ENCODE data around the gene RHOA. TPM values are rescaled to one million over a fixed set of nuclear protein-coding genes. Genes with fewer than 3 reads are reported as not detected.
A peak's percentile ranks its signal among the peaks of the same experiment; 100 is the strongest.

The RHOA gene
- total and polyA plus RNA-seq, 4 donors = 144 to 169 (median 160) TPM

DNA sequence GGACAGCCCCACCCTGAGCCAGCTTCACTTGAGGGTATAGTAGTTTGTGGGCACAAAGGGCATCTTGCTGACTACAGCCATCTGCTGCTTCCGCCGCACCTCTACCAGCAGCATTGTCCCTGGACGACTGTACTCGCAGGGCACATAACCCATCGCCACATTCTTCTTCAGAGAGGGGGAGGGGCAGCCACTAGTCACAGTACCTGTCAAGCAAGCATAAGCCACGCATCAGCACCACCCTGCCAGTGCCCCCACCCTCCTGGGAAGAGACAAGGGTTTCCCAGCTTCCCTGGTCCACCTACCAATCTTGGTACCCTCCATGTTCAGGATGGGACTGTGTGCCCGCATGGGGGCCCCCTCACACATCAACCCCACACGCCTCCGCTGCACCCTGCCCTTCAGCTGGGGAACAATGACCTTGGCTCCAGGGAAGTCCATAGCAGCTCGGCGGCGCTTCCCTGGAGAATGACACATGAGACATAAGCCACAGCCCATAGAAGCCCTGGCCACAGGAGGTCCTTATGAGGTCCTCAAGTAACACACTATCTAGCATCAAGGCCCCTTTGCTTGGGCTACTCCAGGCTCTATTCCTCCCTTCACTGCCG, 5.8 kb upstream of the RHOA start (continued):
- TF ChIP-seq, protein P1, sequence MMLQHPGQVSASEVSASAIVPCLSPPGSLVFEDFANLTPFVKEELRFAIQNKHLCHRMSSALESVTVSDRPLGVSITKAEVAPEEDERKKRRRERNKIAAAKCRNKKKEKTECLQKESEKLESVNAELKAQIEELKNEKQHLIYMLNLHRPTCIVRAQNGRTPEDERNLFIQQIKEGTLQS (IDR thresholded peaks at IDR 0.05) = no peak

DNA sequence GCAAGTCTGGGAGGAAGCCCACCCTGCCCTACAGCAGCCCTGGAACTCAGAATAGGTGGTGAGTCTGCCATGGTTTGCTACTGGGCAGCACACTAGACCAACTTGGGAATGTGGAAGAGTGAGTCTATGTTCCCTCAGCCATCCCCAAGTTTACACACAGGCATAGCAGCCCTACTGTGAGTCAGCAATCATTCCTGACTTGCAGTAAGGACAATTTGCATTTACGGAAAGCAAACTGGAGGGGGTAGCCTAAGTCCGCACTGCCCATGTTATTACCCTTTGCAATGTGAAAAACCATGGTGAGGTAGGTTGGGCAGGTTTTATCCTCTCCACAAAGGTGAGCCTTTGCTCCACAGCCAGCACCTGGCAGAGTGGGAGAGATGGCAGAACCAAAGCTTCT, 5.1 kb upstream of the RHOA start:
- Histone ChIP-seq H3K9me3 (ENCODE audit: control insufficient read depth in 4 of 4, low read length in 3 of 4) (no peaks in the 10 kb centered on the region), H3K27ac (ENCODE audit: low read depth in 1 of 2, low read length in 2 of 2) (no peak overlapping the region), H3K4me1 (ENCODE audit: control insufficient read depth in 4 of 4, insufficient read depth in 4 of 4, low read length in 3 of 4) (peaks cover 4 to 33% (median 21%) of the 10 kb centered on the region in 4 donors), H3K9ac (ENCODE audit: low read depth in 1 of 2, low read length in 2 of 2) (no peak overlapping the region), H3K27me3 (ENCODE audit: control insufficient read depth in 4 of 4, insufficient read depth in 4 of 4, low read length in 3 of 4) (no peaks in the 10 kb centered on the region), H3K36me3 (ENCODE audit: control insufficient read depth in 4 of 4, insufficient read depth in 3 of 4, low read depth in 1 of 4, low read length in 3 of 4) (peaks cover 0 to 14% (median 2%) of the 10 kb centered on the region in 4 donors), H3K4me3 (ENCODE audit: low read depth in 1 of 3, low read length in 3 of 3) (no peak overlapping the region)
- TF ChIP-seq HNF4A (conservative IDR thresholded peaks at IDR 0.05) (no peak), FOXA1 (IDR thresholded peaks at IDR 0.05) (no peak), JUND (IDR thresholded peaks at IDR 0.05) (no peak), FOXA2 (IDR thresholded peaks at IDR 0.05) (no peak), GABPA (IDR thresholded peaks at IDR 0.05 in 1 of 2, conservative IDR thresholded peaks at IDR 0.05 in 1 of 2) (no peak), RXRA (IDR thresholded peaks at IDR 0.05) (no peak)
- TF ChIP-seq, protein P2, sequence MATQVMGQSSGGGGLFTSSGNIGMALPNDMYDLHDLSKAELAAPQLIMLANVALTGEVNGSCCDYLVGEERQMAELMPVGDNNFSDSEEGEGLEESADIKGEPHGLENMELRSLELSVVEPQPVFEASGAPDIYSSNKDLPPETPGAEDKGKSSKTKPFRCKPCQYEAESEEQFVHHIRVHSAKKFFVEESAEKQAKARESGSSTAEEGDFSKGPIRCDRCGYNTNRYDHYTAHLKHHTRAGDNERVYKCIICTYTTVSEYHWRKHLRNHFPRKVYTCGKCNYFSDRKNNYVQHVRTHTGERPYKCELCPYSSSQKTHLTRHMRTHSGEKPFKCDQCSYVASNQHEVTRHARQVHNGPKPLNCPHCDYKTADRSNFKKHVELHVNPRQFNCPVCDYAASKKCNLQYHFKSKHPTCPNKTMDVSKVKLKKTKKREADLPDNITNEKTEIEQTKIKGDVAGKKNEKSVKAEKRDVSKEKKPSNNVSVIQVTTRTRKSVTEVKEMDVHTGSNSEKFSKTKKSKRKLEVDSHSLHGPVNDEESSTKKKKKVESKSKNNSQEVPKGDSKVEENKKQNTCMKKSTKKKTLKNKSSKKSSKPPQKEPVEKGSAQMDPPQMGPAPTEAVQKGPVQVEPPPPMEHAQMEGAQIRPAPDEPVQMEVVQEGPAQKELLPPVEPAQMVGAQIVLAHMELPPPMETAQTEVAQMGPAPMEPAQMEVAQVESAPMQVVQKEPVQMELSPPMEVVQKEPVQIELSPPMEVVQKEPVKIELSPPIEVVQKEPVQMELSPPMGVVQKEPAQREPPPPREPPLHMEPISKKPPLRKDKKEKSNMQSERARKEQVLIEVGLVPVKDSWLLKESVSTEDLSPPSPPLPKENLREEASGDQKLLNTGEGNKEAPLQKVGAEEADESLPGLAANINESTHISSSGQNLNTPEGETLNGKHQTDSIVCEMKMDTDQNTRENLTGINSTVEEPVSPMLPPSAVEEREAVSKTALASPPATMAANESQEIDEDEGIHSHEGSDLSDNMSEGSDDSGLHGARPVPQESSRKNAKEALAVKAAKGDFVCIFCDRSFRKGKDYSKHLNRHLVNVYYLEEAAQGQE (IDR thresholded peaks at IDR 0.05) = no peak
- DNase-seq (ENCODE audit: low spot score) = no peak
- WGBS = 94% methylated on average over 2 of the region's 2 CpGs

DNA sequence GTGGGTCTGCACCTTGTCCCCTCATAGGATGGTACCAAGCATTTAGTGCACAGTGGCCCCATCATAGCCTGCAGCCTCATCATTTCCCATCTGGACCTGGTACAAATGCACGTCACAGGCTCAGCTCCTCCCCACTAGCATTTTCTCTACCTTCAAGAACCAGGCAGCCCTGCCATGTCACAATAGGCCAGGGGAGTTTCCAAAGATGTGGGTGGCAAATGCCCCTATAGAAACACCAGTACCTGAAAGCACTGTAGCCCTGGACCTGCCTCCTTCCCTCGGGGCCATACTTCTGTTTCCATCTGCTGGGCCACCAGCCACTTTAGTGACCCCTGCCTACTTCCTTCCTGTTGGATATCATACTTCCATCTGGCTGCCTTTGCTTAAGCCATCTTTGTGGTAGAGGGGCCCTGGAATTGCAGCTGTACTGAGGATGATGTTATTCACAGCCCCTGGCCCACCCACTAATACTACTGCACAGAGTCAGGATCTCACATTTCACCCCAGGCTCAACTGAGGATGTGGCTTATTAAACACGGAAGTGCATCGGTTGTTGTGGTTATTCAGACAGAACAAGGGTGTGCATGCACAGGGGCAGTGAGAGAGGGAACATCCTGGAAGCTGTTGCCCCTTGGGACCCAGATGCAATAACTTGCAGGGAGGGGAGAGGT, 4.3 kb upstream of the RHOA start:
- no peak for DNase-seq (ENCODE audit: low spot score)
- Histone ChIP-seq H3K27ac (ENCODE audit: low read depth in 1 of 2, low read length in 2 of 2) (peak overlapping the region; percentile 38 to 39), H3K27me3 (ENCODE audit: control insufficient read depth in 4 of 4, insufficient read depth in 4 of 4, low read length in 3 of 4) (no peaks in the 10 kb centered on the region), H3K9ac (ENCODE audit: low read depth in 1 of 2, low read length in 2 of 2) (no peak overlapping the region), H3K36me3 (ENCODE audit: control insufficient read depth in 4 of 4, insufficient read depth in 3 of 4, low read depth in 1 of 4, low read length in 3 of 4) (peaks cover 0 to 14% (median 2%) of the 10 kb centered on the region in 4 donors), H3K4me3 (ENCODE audit: low read depth in 1 of 3, low read length in 3 of 3) (no peak overlapping the region), H3K9me3 (ENCODE audit: control insufficient read depth in 4 of 4, low read length in 3 of 4) (no peaks in the 10 kb centered on the region), H3K4me1 (ENCODE audit: control insufficient read depth in 4 of 4, insufficient read depth in 4 of 4, low read length in 3 of 4) (peaks cover 4 to 25% (median 13%) of the 10 kb centered on the region in 4 donors)
- WGBS = 61% methylated on average over 4 of the region's 4 CpGs
- TF ChIP-seq RXRA (IDR thresholded peaks at IDR 0.05) = no peak
- peak; percentile 11 for TF ChIP-seq SP1 (IDR thresholded peaks at IDR 0.05)
- no peak for TF ChIP-seq TAF1 (conservative IDR thresholded peaks at IDR 0.05)
- no peak for TF ChIP-seq YY1 (IDR thresholded peaks at IDR 0.05)
- TF ChIP-seq, protein P3, sequence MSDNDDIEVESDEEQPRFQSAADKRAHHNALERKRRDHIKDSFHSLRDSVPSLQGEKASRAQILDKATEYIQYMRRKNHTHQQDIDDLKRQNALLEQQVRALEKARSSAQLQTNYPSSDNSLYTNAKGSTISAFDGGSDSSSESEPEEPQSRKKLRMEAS (IDR thresholded peaks at IDR 0.05) = no peak
- no peak for TF ChIP-seq EGR1 (IDR thresholded peaks at IDR 0.05; ENCODE audit: low read depth in 2 of 2)
